ENCODE measurements around the gene KREMEN1. TPM values are rescaled to one million over a fixed set of nuclear protein-coding genes. Genes with fewer than 3 reads are reported as not detected.

KREMEN1 gene
- total RNA-seq, 1 experiment from 2014 or later = 31.9 TPM

DNA sequence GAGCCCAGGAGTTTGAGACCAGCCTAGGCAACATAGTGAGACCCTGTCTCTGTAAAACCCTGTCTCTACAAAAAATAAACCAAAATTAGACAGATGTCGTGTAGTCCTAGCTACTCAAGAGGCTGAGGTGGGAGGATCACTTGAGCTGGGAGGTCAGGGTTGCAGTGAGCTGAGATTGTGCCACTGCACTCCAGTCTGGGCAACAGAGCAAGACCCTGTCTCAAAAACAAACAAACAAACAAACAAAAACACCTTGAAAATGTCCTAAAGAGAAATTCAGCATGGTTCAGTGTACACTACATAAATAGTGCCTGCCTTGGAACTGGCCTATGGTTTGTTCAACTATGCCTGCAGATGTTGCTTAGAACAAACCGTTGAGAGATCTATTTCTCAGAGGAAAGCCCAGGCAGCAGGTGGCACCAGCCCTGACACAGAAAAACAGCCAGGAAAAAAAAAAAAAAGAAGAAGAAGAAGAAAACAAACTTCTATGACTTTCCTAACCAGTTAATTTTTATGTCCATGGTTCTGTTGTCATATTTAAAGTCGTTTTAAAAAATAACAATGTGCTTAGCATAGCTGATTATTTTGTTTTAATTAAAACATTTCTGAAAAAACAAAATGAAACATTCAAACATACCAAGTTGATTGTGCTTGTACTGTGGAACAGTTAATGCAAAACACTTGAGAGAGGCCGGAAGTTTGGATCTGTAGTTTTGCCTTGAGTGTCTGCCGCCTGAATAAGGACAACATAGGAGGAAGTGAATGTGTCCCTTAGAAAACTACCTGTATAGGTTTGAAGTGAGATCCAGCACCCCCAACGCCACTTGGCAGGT is 5.4 kb downstream of the KREMEN1 start:
- RAD21 ChIA-PET (ENCODE audit: low non-redundant PET in 1 of 2, low total read pairs in 2 of 2, uncharacterized antibody in 2 of 2, unreplicated experiment in 2 of 2) = no interaction called here
- H3K36me3 ChIP-seq (ENCODE audit: control insufficient read depth in 1 of 2, insufficient read depth in 2 of 2, low read length in 2 of 2) = no peaks in the 10 kb centered on the region
- H3K4me3 ChIP-seq (replicated peaks in 1 of 2; ENCODE audit: low read depth in 1 of 2, low read length in 2 of 2) = no peak overlapping the region
- POLR2A ChIA-PET = no interaction called here
- ATAC-seq = no peak
- BruUV-seq (replicated peaks) = no TSS peak
- no peaks in the 10 kb centered on the region for H3K9me2 ChIP-seq (ENCODE audit: insufficient read depth)
- no peak overlapping the region for H2AFZ ChIP-seq (ENCODE audit: low read depth, low read length, poor library complexity, severe bottlenecking)
- TF ChIP-seq, protein P1, sequence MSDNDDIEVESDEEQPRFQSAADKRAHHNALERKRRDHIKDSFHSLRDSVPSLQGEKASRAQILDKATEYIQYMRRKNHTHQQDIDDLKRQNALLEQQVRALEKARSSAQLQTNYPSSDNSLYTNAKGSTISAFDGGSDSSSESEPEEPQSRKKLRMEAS (IDR thresholded peaks at IDR 0.05) = no peak
- TF ChIP-seq, protein P2, sequence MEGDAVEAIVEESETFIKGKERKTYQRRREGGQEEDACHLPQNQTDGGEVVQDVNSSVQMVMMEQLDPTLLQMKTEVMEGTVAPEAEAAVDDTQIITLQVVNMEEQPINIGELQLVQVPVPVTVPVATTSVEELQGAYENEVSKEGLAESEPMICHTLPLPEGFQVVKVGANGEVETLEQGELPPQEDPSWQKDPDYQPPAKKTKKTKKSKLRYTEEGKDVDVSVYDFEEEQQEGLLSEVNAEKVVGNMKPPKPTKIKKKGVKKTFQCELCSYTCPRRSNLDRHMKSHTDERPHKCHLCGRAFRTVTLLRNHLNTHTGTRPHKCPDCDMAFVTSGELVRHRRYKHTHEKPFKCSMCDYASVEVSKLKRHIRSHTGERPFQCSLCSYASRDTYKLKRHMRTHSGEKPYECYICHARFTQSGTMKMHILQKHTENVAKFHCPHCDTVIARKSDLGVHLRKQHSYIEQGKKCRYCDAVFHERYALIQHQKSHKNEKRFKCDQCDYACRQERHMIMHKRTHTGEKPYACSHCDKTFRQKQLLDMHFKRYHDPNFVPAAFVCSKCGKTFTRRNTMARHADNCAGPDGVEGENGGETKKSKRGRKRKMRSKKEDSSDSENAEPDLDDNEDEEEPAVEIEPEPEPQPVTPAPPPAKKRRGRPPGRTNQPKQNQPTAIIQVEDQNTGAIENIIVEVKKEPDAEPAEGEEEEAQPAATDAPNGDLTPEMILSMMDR (IDR thresholded peaks at IDR 0.05 in 2 of 3, conservative IDR thresholded peaks at IDR 0.05 in 1 of 3; ENCODE audit: borderline replicate concordance in 1 of 3, insufficient read depth in 1 of 3, low read depth in 2 of 3, low read length in 2 of 3) = no peak
- TF ChIP-seq CEBPB (IDR thresholded peaks at IDR 0.05; ENCODE audit: low read depth) (no peak), EGR1 (IDR thresholded peaks at IDR 0.05; ENCODE audit: low read depth) (no peak), TCF7L2 (IDR thresholded peaks at IDR 0.05; ENCODE audit: borderline replicate concordance, extremely low read depth, insufficient read depth, insufficient read length) (no peak), EZH2phosphoT487 (IDR thresholded peaks at IDR 0.05; ENCODE audit: borderline replicate concordance) (no peak), POLR2A (IDR thresholded peaks at IDR 0.05; ENCODE audit: borderline replicate concordance, extremely low read depth, insufficient read depth, insufficient read length) (no peak), EZH2 (IDR thresholded peaks at IDR 0.05) (no peak), JUND (IDR thresholded peaks at IDR 0.05) (no peak)
- CTCF ChIA-PET = no interaction called here
- H3K27ac ChIP-seq (ENCODE audit: low read depth, low read length) = no peak overlapping the region
- intact Hi-C loops (cut with micrococcal nuclease) = loop anchor here (10.0 kb wide), 1 partner anchor 1383 kb away; no protein-coding TSS in a partner anchor
- H3K4me2 ChIP-seq (ENCODE audit: low read length) = no peak overlapping the region
- no peak overlapping the region for H3K9ac ChIP-seq (ENCODE audit: low read length)
- H3K27me3 ChIP-seq (ENCODE audit: insufficient read depth, low read length) = no peaks in the 10 kb centered on the region
- no peak for DNase-seq (ENCODE audit: low read depth, low spot score)
- H4K20me1 ChIP-seq (ENCODE audit: insufficient read depth) = no peaks in the 10 kb centered on the region
- H3K9me3 ChIP-seq (ENCODE audit: control insufficient read depth in 1 of 2, insufficient read depth in 1 of 2, low read depth in 1 of 2, low read length in 2 of 2) = no peaks in the 10 kb centered on the region
- peaks cover 13 to 16% of the 10 kb centered on the region in 2 experiments for H3K4me1 ChIP-seq (ENCODE audit: control insufficient read depth in 1 of 2, insufficient read depth in 2 of 2, low read length in 2 of 2)
- H3K79me2 ChIP-seq (ENCODE audit: insufficient read depth, low read length) = no peaks in the 10 kb centered on the region
